ENCODE data around the gene ZNF865.

DNA sequence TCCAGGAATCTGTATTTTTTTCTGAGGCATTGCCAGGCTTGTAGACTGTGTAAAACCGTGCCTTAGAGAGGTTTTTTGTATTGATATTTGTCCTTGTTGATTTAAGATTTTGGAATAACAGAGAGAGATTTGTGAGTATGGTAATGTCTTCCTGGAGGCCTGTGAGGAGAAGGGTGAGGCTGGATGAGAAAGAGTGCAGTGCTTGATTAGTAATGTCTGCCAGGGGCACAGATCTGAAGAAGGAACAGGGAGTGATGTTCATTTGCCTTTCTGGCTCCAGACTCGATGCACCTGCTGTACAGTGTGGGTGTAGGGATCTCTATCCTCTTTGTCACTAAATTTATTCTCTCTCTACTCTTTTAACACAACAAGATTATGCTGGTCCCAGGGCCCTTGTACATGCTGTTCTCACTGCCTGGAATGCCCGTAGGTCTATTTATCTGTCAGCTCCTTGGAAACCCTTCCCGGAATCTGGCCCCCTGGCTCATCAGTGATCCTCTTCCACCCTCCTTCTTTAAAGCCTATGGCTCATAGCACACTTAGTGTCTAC, 10.4 kb upstream of the ZNF865 start:
- TF ChIP-seq CTCF (conservative IDR thresholded peaks at IDR 0.05; ENCODE audit: low read length), result no peak
- TF ChIP-seq EZH2phosphoT487 (IDR thresholded peaks at IDR 0.05; ENCODE audit: borderline replicate concordance, low read depth, low read length), result no peak

Data from OCI-LY7 (cell line).